Omental fat pad (tissue), 4 donors: ENCODE data around the gene NDEL1. TPM values are rescaled to one million over a fixed set of nuclear protein-coding genes. Genes with fewer than 3 reads are reported as not detected.

ENCODE experiments used
- ATAC-seq: fragments of 150-250 bp; one replicate; pipeline ENCODE4 v1.9.1; 2016; ENCODE audit warnings: mild to moderate bottlenecking, moderate library complexity; ENCODE audit not compliant: low FRiP score
- DNase-seq: peaks from one replicate; pipeline ENCODE4 v3.0.0-alpha.2; 2019; ENCODE audit warnings: low spot score
- CTCF ChIP-seq, 3 donors: fragments of 450-650 bp; IDR thresholded peaks; one replicate each; pipeline ENCODE4 v1.5.1; 2016 to 2017; ENCODE audit warnings: antibody characterized with exemption in 3 of 3, mild to moderate bottlenecking in 3 of 3, moderate library complexity in 2 of 3
- total RNA-seq, 4 donors: library from RNA; depleted of rRNA; stranded (reverse); fragments of >200 nt; gene quantifications; one replicate each; pipeline ENCODE4 v1.1.0, GENCODE V29; 2016

The NDEL1 gene
- total RNA-seq, 4 donors from 2014 or later, result 64.3 to 139 (median 118) TPM

GRCh38 chr17:8496081-8496480 lies 60.4 kb downstream of the NDEL1 start:
- DNase-seq, result no peak
- no peak for TF ChIP-seq CTCF (IDR thresholded peaks at IDR 0.05)
- ATAC-seq, result no peak

- no peak for TF ChIP-seq CTCF (IDR thresholded peaks at IDR 0.05)
- ATAC-seq, result no peak
- DNase-seq, result no peak
Observed at GRCh38 chr17:8499171-8499570, 63.5 kb downstream of the NDEL1 start.

- DNase-seq (no peak), ATAC-seq (no peak)
- no peak for TF ChIP-seq CTCF (IDR thresholded peaks at IDR 0.05)
Observed at GRCh38 chr17:8499614-8500013, 63.9 kb downstream of the NDEL1 start.

GRCh38 chr17:8500609-8501008 lies 64.9 kb downstream of the NDEL1 start:
- ATAC-seq (no peak), DNase-seq (no peak)
- no peak for TF ChIP-seq CTCF (IDR thresholded peaks at IDR 0.05)

- no peak for TF ChIP-seq CTCF (IDR thresholded peaks at IDR 0.05)
- ATAC-seq (no peak), DNase-seq (no peak)
Observed at GRCh38 chr17:8502126-8502525, 66.4 kb downstream of the NDEL1 start.

GRCh38 chr17:8503368-8503767 lies 67.7 kb downstream of the NDEL1 start:
- ATAC-seq, result no peak
- DNase-seq, result no peak
- no peak for TF ChIP-seq CTCF (IDR thresholded peaks at IDR 0.05)

- TF ChIP-seq CTCF (IDR thresholded peaks at IDR 0.05), result no peak
- ATAC-seq, result no peak
- DNase-seq, result no peak
Observed at GRCh38 chr17:8503807-8504206, 68.1 kb downstream of the NDEL1 start.
